Mesendoderm (in vitro differentiated cells): ENCODE data around the gene RBFOX1.
"Not testable (repeated sequence)": the region's sequence is repeated elsewhere in the genome, so short reads cannot be mapped to it uniquely, and the experiment has no call there.

Experiments
- DNase-seq: peaks from one replicate; pipeline ENCODE4 v3.0.0; 2013
- H2AK5ac ChIP-seq: 2 replicates; pipeline ENCODE4 v1.6.1; 2013; ENCODE audit warnings: low read length, inconsistent platforms
- H2BK120ac ChIP-seq: 2 replicates; pipeline ENCODE4 v1.6.1; 2013; ENCODE audit warnings: low read depth, mild to moderate bottlenecking, low read length, moderate library complexity, mixed read lengths
- H2BK15ac ChIP-seq: replicated peaks from 2 replicates; pipeline ENCODE4 v1.6.1; 2013; ENCODE audit warnings: low read depth, mild to moderate bottlenecking, moderate library complexity
- H2BK5ac ChIP-seq: 2 replicates; pipeline ENCODE4 v1.6.1; 2013; ENCODE audit warnings: low read length, inconsistent platforms
- H3K18ac ChIP-seq: 2 replicates; pipeline ENCODE4 v1.6.1; 2013; ENCODE audit warnings: mild to moderate bottlenecking, low read length, mixed read lengths
- H3K23ac ChIP-seq: one replicate; pipeline ENCODE4 v1.6.1; 2013; ENCODE audit warnings: low read length
- H3K27ac ChIP-seq: 2 replicates; pipeline ENCODE4 v1.5.1; 2013; ENCODE audit warnings: low read depth, mild to moderate bottlenecking, inconsistent platforms, low read length, moderate library complexity
- H3K27me3 ChIP-seq: 2 replicates; pipeline ENCODE4 v1.6.1; 2013; ENCODE audit warnings: low read length, control low read depth, mild to moderate bottlenecking, inconsistent platforms; ENCODE audit not compliant: insufficient read depth, poor library complexity
- H3K36me3 ChIP-seq: 2 replicates; pipeline ENCODE4 v1.6.1; 2013; ENCODE audit warnings: low read length, inconsistent platforms; ENCODE audit not compliant: control insufficient read depth, insufficient read depth
- H3K4ac ChIP-seq: one replicate; pipeline ENCODE4 v1.6.1; 2013; ENCODE audit warnings: low read depth, mild to moderate bottlenecking, low read length, moderate library complexity
- H3K4me1 ChIP-seq: 2 replicates; pipeline ENCODE4 v1.6.1; 2013; ENCODE audit warnings: low read depth, low read length, inconsistent platforms; ENCODE audit not compliant: control insufficient read depth
- H3K4me2 ChIP-seq: 2 replicates; pipeline ENCODE4 v1.6.1; 2013; ENCODE audit warnings: low read length
- H3K4me3 ChIP-seq: 2 replicates; pipeline ENCODE4 v1.5.1; 2013; ENCODE audit warnings: mild to moderate bottlenecking, low read length
- H3K56ac ChIP-seq: one replicate; pipeline ENCODE4 v1.6.1; 2013; ENCODE audit warnings: low read length
- H3K79me1 ChIP-seq: 2 replicates; pipeline ENCODE4 v1.6.1; 2013; ENCODE audit warnings: low read length, inconsistent platforms
- H3K79me2 ChIP-seq: 2 replicates; pipeline ENCODE4 v1.6.1; 2013; ENCODE audit warnings: mild to moderate bottlenecking, low read length; ENCODE audit not compliant: control insufficient read depth, insufficient read depth
- H3K9ac ChIP-seq: 2 replicates; pipeline ENCODE4 v1.6.1; 2013; ENCODE audit warnings: low read length, inconsistent platforms
- H4K5ac ChIP-seq: one replicate; pipeline ENCODE4 v1.6.1; 2013; ENCODE audit warnings: low read length
- H4K8ac ChIP-seq: one replicate; pipeline ENCODE4 v1.6.1; 2013; ENCODE audit warnings: low read depth, mild to moderate bottlenecking, control low read depth, low read length, moderate library complexity
- WGBS: extraction: QIAGEN DNeasy Blood & Tissue Kit; methylation state at CpG from one replicate; pipeline ENCODE4 v1.1.7; 2013; ENCODE audit warnings: low lambda C conversion rate, missing lambda C conversion rate; ENCODE audit not compliant: insufficient coverage; ENCODE audit errors: extremely low coverage; 5-methylcytosine and 5-hydroxymethylcytosine counted together

The RBFOX1 gene

GRCh38 chr16:7487574-7488323 lies 155.1 kb downstream of the RBFOX1 start:
- Histone ChIP-seq H3K36me3 (no peaks in the 10 kb centered on the region), H3K4ac (no peak overlapping the region), H3K23ac (no peak overlapping the region), H3K4me3 (no peak overlapping the region), H4K5ac (no peak overlapping the region), H3K27me3 (no peaks in the 10 kb centered on the region), H3K56ac (no peak overlapping the region), H3K79me1 (no peaks in the 10 kb centered on the region), H2BK15ac (no peak overlapping the region), H3K27ac (no peak overlapping the region), H2AK5ac (no peak overlapping the region), H2BK5ac (no peak overlapping the region), H4K8ac (no peak overlapping the region), H3K79me2 (no peaks in the 10 kb centered on the region), H3K4me2 (no peak overlapping the region), H3K18ac (no peak overlapping the region), H3K9ac (no peak overlapping the region), H2BK120ac (no peak overlapping the region), H3K4me1 (no peaks in the 10 kb centered on the region)
- DNase-seq, result no peak
- WGBS, result no CpG with 5 or more reads among the region's 12 CpGs

DNA sequence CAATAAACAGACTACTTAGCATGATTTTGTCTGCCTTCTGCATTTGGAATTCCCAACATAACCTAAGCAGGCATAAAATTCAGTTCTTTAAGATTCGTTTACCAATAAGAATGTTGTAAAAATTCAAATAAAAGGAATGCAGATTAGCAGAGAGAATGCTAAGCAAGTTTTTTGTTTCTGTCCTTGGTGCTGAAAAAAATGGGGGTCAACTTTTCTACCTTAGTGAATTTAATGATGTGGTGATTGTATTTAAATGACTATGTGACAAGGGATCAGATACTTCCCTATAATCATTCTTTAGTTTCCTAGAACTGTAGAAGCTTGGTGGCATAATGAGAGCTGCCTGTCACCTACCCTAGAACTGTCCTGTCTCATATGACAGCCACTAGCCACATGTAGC lies 159.5 kb downstream of the RBFOX1 start:
- Histone ChIP-seq H3K18ac (no peak overlapping the region), H3K23ac (no peak overlapping the region), H2BK120ac (no peak overlapping the region), H4K5ac (no peak overlapping the region), H4K8ac (no peak overlapping the region), H3K27ac (no peak overlapping the region), H3K4me3 (no peak overlapping the region), H3K36me3 (no peaks in the 10 kb centered on the region), H3K79me2 (no peaks in the 10 kb centered on the region), H3K4me1 (no peaks in the 10 kb centered on the region), H3K79me1 (no peaks in the 10 kb centered on the region), H2AK5ac (no peak overlapping the region), H2BK15ac (no peak overlapping the region), H3K9ac (no peak overlapping the region), H3K4ac (no peak overlapping the region), H3K56ac (no peak overlapping the region), H3K27me3 (no peaks in the 10 kb centered on the region), H3K4me2 (no peak overlapping the region), H2BK5ac (no peak overlapping the region)
- peak; percentile 23 for DNase-seq
- no CpG with 5 or more reads among the region's 1 CpG for WGBS

GRCh38 chr16:7493133-7493532 lies 160.5 kb downstream of the RBFOX1 start:
- Histone ChIP-seq H3K9ac (no peak overlapping the region), H3K79me1 (no peaks in the 10 kb centered on the region), H2BK5ac (no peak overlapping the region), H2BK15ac (no peak overlapping the region), H3K79me2 (no peaks in the 10 kb centered on the region), H2BK120ac (no peak overlapping the region), H3K4me1 (no peaks in the 10 kb centered on the region), H3K4me2 (no peak overlapping the region), H3K27ac (no peak overlapping the region), H3K27me3 (no peaks in the 10 kb centered on the region), H3K4me3 (no peak overlapping the region), H3K36me3 (no peaks in the 10 kb centered on the region), H4K5ac (no peak overlapping the region), H3K23ac (no peak overlapping the region), H3K56ac (no peak overlapping the region), H2AK5ac (no peak overlapping the region), H4K8ac (no peak overlapping the region), H3K4ac (no peak overlapping the region), H3K18ac (no peak overlapping the region)
- no peak for DNase-seq
- no CpG with 5 or more reads among the region's 6 CpGs for WGBS

- no peak overlapping the region for H3K23ac ChIP-seq
- H3K18ac ChIP-seq, result no peak overlapping the region
- H2BK120ac ChIP-seq, result no peak overlapping the region
- no peaks in the 10 kb centered on the region for H3K27me3 ChIP-seq
- no peak overlapping the region for H3K27ac ChIP-seq
- H3K4me1 ChIP-seq, result no peaks in the 10 kb centered on the region
- no peak overlapping the region for H3K9ac ChIP-seq
- no peak overlapping the region for H3K4me2 ChIP-seq
- H2BK5ac ChIP-seq, result no peak overlapping the region
- H4K8ac ChIP-seq, result no peak overlapping the region
- H4K5ac ChIP-seq, result no peak overlapping the region
- H3K79me2 ChIP-seq, result no peaks in the 10 kb centered on the region
- no peaks in the 10 kb centered on the region for H3K36me3 ChIP-seq
- no peak overlapping the region for H3K4ac ChIP-seq
- H2BK15ac ChIP-seq, result no peak overlapping the region
- H3K56ac ChIP-seq, result no peak overlapping the region
- H3K79me1 ChIP-seq, result no peaks in the 10 kb centered on the region
- DNase-seq, result no peak
- no CpG with 5 or more reads among the region's 4 CpGs for WGBS
- no peak overlapping the region for H2AK5ac ChIP-seq
- no peak overlapping the region for H3K4me3 ChIP-seq
These were observed 165.0 kb downstream of the RBFOX1 start for GRCh38 chr16:7497691-7498090.

DNA sequence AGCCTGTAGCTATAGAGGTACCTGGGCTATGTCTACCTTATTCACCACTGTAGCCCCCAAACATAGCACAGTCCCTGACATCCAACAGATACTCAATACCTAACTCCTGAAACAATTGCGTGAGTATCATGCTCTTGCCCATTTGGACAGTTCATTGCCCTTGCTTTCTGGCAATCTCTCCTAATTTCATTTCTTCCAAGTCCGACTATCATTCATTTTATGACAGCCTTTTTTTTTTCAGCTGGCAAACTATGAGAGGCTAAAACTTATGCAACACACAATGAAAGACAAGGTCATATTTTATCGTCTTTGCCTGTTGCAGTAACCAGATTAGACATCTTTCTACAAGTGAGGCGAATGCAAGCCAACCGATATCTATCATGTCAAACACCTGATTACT lies 169.2 kb downstream of the RBFOX1 start:
- Histone ChIP-seq H2AK5ac (no peak overlapping the region), H2BK15ac (no peak overlapping the region), H3K4me1 (no peaks in the 10 kb centered on the region), H3K56ac (no peak overlapping the region), H4K5ac (no peak overlapping the region), H3K36me3 (no peaks in the 10 kb centered on the region), H2BK5ac (no peak overlapping the region), H3K4me2 (no peak overlapping the region), H3K23ac (no peak overlapping the region), H4K8ac (no peak overlapping the region), H3K27ac (no peak overlapping the region), H3K9ac (no peak overlapping the region), H3K18ac (no peak overlapping the region), H3K27me3 (no peaks in the 10 kb centered on the region), H3K79me2 (no peaks in the 10 kb centered on the region), H3K4me3 (no peak overlapping the region), H3K4ac (no peak overlapping the region), H3K79me1 (no peaks in the 10 kb centered on the region), H2BK120ac (no peak overlapping the region)
- no CpG with 5 or more reads among the region's 5 CpGs for WGBS
- DNase-seq, result no peak

GRCh38 chr16:7502591-7503157 lies 170.0 kb downstream of the RBFOX1 start:
- H3K18ac ChIP-seq, H2BK15ac ChIP-seq, H3K36me3 ChIP-seq, H3K23ac ChIP-seq, H3K79me2 ChIP-seq, H3K4me3 ChIP-seq, H3K79me1 ChIP-seq, H4K5ac ChIP-seq, DNase-seq, H3K56ac ChIP-seq, H2BK5ac ChIP-seq, H3K27me3 ChIP-seq, H2AK5ac ChIP-seq, H3K4me1 ChIP-seq, H4K8ac ChIP-seq, H3K27ac ChIP-seq, H3K4me2 ChIP-seq, H3K9ac ChIP-seq, H3K4ac ChIP-seq, H2BK120ac ChIP-seq: not testable (repeated sequence)
- WGBS, result no CpG with 5 or more reads among the region's 4 CpGs
